ENCODE results near the gene FBP1.
"Not testable (repeated sequence)": the region's sequence is repeated elsewhere in the genome, so short reads cannot be mapped to it uniquely, and the experiment has no call there.

The FBP1 gene

DNA sequence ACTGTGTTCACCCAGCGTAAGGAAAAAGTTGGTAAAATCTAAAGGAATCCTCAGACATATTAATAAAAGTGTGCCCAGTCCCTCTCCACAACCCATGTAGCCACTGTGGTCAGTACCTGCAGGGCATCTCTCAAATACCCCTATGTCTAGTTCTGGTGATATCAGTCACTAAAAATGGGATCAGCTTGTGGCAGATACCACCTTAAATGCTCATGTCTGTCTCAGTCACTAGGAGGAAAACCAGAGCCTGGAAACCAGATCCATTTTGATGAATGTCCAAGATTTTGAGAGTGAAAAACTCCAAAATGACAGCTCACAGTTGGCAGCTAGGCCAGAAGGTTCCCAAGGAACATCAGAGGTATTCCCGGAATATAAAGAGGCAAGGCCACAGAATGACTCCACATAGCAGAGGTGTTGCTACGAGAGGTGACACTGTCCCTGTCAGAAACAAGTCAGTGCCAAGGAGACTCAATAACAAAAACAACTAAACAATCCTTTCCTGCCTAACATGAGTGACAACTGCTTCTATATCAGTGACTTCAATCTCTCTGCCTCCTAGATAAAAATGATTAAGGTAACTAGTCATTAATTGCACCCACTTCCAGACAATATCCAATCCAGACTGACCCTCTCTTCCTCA lies 70.9 kb downstream of the FBP1 start:
- no peak for DNase-seq (ENCODE audit: low read depth)
- TF ChIP-seq, protein P1, sequence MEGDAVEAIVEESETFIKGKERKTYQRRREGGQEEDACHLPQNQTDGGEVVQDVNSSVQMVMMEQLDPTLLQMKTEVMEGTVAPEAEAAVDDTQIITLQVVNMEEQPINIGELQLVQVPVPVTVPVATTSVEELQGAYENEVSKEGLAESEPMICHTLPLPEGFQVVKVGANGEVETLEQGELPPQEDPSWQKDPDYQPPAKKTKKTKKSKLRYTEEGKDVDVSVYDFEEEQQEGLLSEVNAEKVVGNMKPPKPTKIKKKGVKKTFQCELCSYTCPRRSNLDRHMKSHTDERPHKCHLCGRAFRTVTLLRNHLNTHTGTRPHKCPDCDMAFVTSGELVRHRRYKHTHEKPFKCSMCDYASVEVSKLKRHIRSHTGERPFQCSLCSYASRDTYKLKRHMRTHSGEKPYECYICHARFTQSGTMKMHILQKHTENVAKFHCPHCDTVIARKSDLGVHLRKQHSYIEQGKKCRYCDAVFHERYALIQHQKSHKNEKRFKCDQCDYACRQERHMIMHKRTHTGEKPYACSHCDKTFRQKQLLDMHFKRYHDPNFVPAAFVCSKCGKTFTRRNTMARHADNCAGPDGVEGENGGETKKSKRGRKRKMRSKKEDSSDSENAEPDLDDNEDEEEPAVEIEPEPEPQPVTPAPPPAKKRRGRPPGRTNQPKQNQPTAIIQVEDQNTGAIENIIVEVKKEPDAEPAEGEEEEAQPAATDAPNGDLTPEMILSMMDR (IDR thresholded peaks at IDR 0.05; ENCODE audit: control insufficient read depth, extremely low read depth, insufficient read depth): no peak

DNA sequence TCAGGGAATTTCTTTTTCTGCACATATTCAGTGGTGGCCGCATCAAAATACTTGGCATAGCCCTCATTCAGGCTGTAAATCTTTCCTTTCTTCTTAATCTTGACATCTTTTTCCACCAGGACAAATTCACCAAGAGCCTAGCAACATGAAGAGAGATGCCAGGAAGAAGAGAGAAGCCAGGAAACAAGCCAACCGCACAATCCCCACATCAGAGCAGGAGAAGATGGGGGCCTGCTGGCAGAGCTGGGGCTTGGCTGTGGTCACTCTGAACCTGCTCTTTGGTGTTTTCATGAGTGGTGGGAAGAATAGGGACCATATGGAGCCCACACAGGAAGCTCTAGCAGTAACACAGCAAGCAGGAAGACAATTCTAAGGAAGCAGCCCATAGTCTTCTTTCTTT lies 72.0 kb downstream of the FBP1 start:
- no peak overlapping the region for H3K4me3 ChIP-seq (ENCODE audit: low read depth, low read length)
- TF ChIP-seq, protein P1 (IDR thresholded peaks at IDR 0.05; ENCODE audit: control insufficient read depth, extremely low read depth, insufficient read depth): no peak
- DNase-seq (ENCODE audit: low read depth): no peak

More for the DNA sequence above, 70.9 kb downstream of the FBP1 start:
- no peak overlapping the region for H3K4me3 ChIP-seq (ENCODE audit: low read depth, low read length)

DNA sequence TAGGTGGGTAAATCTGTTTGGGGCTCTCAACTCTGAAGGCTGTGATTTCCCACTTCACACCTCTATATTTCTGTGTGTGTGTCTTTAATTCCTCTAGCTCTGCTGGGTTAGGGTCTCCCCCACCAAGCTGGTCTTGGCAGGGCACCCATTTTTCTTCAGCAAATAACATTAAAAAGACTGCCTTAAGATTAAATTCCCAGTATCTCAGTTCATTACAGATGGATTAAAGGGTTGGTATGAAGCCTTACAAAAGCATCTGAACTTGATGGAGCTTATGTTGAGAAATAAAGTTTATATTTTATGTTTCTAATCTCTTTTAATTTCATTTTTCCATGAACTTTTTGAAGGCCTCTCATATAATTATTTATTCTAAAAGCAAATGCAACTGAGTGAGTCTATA lies 72.8 kb downstream of the FBP1 start:
- no peak for DNase-seq (ENCODE audit: low read depth)
- no peak overlapping the region for H3K4me3 ChIP-seq (ENCODE audit: low read depth, low read length)
- TF ChIP-seq, protein P1 (IDR thresholded peaks at IDR 0.05; ENCODE audit: control insufficient read depth, extremely low read depth, insufficient read depth): no peak

DNA sequence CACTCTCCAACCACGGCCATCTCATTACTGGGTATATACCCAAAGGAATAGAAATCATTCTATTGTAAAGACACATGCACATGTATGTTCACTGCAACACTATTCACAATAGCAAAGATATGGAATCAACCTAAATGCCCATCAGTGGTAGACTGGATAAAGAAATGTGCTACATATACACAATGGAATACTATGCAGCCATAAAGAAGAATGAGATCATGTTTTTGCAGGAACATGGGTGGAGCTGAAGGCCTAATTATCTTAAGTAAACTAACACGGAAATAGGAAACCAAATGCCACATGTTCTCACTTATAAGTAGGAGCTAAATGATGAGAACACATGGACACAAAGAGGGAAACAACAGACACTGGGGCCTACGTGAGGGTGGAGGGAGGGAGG lies 75.0 kb downstream of the FBP1 start:
- not testable (repeated sequence) for DNase-seq (ENCODE audit: low read depth); H3K4me3 ChIP-seq (ENCODE audit: low read depth, low read length)

DNA sequence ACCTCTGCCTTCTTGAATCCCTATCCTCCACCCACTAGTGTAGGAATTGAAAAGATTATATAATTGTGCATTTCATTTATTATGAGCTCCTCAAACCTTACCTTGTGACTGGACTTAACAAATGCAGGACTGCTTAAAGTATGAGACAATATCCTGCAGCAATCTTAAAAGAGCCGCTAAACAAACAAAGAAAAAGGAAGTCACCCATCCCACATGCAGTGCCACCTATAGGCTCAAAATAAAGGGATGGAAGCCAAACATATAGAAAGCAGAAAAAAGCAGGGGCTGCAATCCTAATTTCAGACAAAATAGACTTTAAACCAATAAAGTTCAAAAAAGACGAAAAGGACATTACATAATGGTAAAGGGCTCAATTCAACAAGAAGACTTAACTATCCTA lies 75.8 kb downstream of the FBP1 start:
- no peak for DNase-seq (ENCODE audit: low read depth)
- TF ChIP-seq, protein P1 (IDR thresholded peaks at IDR 0.05; ENCODE audit: control insufficient read depth, extremely low read depth, insufficient read depth): no peak
- H3K4me3 ChIP-seq (ENCODE audit: low read depth, low read length): no peak overlapping the region

DNA sequence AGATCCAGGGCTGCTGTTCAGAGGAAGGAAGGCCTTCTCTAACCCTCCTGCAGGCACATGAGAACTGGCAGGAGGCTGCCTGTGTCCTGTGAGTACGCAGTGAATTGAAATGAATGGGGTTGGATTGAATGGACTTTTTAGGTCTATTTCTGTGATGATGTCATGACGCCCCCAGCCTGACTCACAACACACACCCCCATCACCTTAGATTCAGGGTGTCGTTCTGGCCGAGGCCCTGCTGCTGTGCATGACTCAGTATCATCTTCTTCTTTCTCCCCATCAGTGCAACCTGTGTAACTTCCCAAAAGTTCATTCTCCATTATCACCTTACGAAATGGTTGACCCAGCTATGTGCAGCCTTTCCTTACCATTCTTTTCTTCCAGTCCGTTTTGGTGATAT lies 79.1 kb downstream of the FBP1 start:
- no peak for DNase-seq (ENCODE audit: low read depth)
- TF ChIP-seq, protein P1 (IDR thresholded peaks at IDR 0.05; ENCODE audit: control insufficient read depth, extremely low read depth, insufficient read depth): no peak
- H3K4me3 ChIP-seq (ENCODE audit: low read depth, low read length): no peak overlapping the region

DNA sequence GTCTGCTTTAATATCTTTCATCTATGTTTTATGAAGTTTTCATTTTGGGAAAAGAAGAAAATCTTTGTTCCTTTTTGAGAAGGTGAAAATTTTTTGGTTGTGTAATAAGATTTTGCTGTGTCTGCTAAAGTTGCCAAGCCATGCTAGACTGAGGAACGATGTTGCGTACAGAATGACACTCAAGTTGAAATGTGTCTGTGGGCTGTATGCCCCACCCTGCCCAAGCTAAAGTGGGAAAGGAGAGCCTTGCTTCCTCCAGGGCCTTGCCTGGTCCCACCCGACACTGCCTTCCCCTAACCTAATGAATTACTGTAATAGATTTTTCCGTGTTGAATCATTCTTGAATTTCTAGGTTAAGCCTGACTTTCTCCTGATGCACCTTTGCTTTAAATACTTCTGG lies 81.9 kb downstream of the FBP1 start:
- H3K4me3 ChIP-seq (ENCODE audit: low read depth, low read length): no peak overlapping the region
- TF ChIP-seq, protein P1 (IDR thresholded peaks at IDR 0.05; ENCODE audit: control insufficient read depth, extremely low read depth, insufficient read depth): no peak
- DNase-seq (ENCODE audit: low read depth): no peak
